ENCODE measurements around the gene CABYR. TPM values are rescaled to one million over a fixed set of nuclear protein-coding genes. Genes with fewer than 3 reads are reported as not detected.
A peak's percentile ranks its signal among the peaks of the same experiment; 100 is the strongest.
"Not testable (repeated sequence)": the region's sequence is repeated elsewhere in the genome, so short reads cannot be mapped to it uniquely, and the experiment has no call there.

Gene CABYR
- total RNA-seq, 1 donor from 2014 or later = 3.0 TPM

DNA sequence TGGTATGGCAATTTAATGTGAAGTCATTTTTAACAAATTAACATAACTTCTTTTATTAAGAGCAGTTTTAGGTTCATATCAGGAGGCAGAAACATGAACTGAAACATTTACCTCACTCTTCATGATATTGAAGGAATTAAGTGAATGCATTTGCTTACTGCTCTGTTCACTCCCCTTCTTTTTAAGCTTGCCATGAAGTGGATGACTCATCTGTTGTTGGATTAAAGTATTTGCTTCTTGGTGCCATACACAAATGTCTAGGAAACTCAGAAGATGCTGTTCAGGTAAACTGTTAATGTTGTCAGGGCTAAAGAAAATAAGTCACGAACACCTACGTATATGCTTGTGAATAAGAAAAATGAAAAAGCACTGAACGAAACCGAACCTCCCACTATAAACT is 10.2 kb upstream of the CABYR start:
- DNase-seq (ENCODE audit: low spot score) = no peak

DNA sequence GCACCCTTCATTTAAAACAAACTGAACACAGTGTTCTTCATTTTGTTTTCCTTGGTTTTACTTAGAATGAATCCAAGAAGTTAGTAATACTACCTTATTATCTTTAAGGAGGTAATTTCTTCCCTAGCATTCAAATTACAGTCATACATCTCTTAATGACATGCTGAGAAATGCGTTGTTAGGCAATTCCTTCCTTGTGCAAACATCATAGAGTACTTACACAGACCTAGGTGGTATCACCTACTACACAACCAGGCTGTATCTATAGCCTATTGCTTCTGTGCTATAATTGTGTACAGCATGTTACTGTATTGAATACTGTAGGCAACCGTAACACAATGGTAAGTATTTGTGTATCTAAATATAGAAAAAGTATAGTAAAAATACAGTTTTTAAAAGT is 8.4 kb upstream of the CABYR start:
- no peak for DNase-seq (ENCODE audit: low spot score)

DNA sequence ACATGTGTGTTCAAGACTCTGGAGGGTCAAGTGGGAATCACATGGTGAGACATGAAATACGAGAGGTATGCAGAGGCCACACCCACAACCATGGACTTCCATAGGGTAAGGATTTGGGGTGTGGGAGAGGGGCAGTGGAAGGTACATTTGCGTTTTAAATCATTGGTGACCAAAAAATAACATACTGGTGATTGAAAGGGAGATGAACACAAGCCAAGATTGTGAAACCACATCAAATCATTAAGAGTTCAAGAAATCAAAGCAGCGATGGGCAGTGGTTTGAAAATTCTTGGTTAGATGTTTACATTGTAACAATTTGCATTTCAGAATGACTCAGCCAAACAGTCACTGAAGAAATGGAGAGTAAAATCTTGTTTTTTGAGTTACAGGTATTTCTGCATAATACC is 1.9 kb upstream of the CABYR start:
- DNase-seq (ENCODE audit: low spot score) = no peak

DNA sequence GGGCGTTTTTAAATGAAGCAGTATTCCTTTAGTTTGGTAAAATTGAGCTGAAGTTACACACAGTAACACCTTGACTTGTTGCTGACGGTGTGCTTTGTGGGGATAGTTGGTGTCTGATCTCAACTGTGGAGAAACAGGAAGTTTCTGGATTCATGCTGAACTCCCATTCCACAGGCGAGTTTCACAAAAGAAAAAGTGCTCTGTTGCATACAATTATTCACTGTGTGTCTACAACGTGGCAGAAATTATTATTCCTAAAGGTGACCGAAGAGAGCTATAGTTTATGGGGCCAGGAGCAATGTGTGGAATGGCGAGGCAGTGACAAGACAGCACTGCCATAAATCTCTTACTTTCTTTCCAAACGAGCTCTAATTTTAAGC is 463 bp upstream of the CABYR start:
- no peak for DNase-seq (ENCODE audit: low spot score)

DNA sequence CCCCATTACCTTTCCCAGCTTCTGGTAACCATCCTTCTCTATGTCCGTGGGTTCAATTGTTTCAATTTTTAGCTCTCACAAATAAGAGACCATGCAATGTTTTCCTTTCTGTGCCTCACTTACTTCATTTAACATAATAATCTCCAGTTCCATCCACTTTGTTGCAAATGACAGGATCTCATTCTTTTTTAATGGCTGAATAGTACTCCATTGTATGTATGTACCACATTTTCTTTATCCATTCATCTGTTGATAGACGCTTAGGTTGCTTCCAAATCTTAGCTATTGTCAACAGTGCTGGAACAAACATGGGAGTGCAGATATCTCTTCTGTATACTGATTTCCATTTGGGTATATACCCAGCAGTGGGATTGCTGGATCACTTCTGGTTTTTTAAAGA is 1.8 kb downstream of the CABYR start:
- no peak for DNase-seq (ENCODE audit: low spot score)

DNA sequence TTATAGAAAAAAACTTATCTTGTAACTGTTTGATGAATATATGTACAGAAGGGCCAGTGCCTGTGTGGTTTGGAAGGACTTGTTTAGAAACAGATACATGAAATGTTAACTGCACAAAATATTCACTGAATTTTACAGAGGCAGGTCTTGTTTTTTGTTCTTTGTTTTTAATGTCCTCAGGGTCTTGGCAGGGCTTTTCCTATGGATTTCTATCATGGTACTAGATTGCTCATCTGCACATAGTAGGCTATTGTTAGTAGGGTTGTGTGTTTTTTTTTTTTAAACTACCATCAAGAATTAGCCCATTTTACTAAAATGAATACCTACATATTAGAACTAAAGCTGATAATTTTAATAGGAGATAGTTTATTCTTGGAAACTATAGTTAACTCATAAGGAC is 3.5 kb downstream of the CABYR start:
- DNase-seq (ENCODE audit: low spot score) = no peak

DNA sequence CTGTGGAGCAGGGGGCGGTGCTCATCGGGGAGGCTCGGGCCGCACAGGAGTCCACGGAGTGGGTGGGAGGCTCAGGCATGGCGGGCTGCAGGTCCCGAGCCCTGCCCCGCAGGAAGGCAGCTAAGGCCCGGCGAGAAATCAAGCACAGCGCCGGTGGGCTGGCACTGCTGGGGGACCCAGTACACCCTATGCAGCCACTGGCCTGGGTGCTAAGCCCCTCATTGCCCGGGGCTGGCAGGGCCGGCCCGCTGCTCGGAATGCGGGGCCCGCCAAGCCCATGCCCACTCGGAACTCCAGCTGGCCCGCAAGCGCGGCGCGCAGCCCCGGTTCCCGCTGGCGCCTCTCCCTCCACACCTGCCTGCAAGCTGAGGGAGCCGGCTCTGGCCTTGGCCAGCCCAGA is 10.7 kb downstream of the CABYR start:
- not testable (repeated sequence) for DNase-seq (ENCODE audit: low spot score)

DNA sequence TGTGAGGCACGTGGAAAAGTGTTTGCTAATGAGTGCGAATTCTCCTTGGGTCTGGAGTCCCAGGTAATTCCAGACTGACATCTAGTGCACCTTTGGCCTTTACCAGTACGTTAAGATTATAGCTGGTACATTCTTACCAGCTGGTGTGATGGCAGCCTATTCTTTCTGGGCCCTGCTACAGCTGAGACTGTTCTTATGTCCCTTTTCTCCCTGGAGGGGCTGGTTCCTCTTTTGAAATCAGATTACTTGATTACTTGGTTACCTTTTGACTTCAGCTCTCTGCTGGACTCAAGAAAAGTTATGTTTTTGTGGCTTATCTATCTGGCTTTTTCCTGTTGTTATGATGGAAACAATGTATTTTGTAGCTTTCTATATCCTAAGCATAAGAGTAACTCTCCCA is 14.5 kb downstream of the CABYR start:
- DNase-seq (ENCODE audit: low spot score) = no peak

DNA sequence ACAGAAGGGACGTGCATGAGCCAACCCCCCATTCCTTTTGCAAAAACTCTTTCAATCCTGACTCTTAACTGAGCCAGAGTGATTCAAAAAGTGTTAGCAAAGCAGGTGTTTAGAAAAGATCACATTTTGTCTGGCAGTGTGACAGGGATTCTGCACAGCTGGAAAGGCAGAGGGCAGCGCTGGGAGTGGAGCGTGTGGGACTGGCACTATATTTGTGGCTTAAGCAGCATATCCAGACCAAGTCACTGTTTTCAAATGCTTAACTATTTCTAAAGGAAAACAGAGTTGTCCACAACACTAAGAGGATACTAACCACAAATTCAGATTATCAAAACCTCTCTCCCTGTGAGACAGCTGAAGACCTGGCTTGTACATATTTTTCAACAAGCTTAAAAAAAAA is 19.0 kb downstream of the CABYR start:
- no peak for DNase-seq (ENCODE audit: low spot score)

DNA sequence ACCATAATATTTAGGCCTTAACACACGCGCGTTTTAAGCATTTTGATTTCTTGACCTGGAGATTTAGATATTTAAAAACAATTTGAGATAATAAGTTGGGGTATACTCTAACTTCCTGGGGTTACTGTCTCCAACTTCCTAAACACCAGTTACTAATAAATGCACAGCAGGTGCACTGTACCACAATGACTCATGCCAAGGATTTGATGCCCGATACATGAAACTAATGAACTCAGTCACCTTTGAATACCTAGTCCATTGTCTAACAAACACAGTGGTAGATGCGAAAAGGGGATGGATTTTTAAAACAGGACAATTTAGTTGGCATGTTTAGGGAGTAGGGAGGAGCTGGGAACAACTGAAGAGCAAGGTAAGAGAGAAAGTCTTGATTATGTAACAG is 21.2 kb downstream of the CABYR start:
- no peak for DNase-seq (ENCODE audit: low spot score)

DNA sequence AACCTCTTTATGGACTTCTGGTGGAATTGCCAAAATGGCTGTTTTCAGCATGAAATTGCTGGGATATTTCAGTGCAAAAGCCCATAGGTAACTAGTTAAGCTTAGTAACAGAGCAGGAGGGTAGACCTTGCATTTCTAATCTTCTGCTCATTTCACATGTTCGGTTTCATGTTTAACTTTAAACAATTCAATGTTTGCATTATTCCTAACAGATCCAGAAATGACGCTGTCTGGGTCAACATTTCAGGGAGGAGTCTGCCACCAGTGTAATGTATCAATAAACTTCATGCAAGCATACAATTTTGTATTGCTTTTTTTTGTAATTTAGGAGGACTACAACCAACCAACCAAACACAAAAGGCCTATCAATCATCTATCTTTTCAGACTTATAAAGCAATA is 22.4 kb downstream of the CABYR start:
- no peak for DNase-seq (ENCODE audit: low spot score)

DNA sequence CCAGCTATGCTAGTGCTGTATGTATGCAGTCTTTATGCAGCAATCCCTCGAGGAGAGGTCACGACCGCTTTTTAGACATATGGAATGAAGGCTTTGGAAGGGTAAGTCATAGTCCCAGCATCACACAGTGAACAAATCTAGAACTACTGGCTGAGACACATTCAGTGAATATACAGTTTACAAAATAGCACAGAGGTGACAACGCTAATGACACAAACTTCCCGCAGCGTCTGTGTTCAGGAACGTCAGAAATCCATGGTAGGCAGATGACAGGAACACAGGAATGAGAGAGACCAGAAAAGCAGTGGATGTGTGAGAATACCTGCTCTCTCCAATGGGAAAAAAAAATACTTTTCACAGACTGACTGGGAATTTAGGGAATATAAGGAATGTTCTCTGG is 29.6 kb downstream of the CABYR start:
- DNase-seq (ENCODE audit: low spot score) = no peak

DNA sequence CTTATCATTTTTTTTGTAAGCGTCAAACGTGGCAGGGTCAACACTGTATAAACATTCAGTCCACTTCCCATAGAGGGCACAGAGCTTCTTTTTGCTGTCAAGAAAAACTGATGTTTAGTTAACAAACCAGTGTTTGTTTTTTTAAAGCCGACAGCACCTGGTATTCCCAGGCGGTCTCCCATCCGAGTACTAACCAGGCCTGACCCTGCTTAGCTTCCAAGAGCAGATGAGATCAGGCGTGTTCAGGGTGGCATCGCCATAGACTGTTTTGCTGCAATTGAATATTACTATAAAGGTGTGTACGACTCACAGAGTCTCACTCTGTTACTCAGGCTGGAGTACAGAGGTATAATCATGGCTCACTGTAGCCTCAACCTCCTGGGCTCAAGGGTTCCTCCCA is 31.5 kb downstream of the CABYR start:
- DNase-seq (ENCODE audit: low spot score) = no peak

DNA sequence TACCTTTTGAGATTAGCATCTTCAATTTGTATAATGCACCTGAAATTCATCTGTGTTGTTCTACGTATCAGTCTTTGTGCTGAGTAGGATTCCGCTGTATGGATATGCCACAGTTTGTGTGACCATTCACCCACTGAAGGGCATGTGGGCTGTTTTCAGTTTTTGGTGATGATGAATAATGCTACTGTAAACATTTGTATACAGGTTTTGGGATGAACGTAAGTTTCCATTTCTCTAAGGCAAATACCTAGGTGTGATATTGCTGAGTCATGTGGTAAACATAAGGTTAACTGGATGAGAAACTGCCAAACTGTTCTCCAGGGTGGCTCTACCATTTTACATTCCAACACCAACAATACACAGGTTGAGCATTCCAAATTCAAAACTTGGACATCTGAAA is 35.1 kb downstream of the CABYR start:
- DNase-seq (ENCODE audit: low spot score) = no peak

DNA sequence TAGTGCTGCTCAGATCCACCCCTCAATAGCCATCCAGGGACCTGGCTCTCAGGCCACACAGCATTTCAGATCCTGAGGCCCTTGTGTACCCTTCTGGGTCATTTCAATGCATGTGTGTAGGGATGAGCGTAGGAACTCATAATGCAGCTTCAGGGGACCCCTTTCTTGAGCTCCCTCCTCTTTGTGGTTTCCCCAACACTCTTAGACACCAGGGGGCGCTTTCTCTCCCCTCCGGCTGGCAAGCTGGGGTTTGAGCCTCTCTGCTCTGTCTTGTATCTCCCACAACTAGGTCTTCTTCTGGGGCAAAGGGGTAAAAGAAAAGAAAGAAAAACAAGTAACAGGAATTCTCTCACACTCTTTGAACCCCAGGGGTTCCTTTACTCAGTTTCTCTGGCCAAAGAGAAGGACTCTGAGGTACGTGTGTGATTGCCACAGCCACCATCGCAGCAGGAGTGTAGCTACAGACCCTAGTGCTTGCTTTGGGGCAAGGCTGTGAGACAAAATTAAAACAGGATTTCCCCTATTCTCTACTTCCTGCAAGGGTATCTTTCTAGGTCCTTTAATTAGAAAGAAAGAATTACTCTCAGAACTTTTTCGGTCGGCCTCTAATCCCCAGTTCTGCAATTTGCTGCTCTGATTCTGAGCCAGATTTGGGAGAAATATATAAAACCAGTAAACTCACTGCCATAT is 38.0 kb downstream of the CABYR start:
- peak; percentile 44 for DNase-seq (ENCODE audit: low spot score)

DNA sequence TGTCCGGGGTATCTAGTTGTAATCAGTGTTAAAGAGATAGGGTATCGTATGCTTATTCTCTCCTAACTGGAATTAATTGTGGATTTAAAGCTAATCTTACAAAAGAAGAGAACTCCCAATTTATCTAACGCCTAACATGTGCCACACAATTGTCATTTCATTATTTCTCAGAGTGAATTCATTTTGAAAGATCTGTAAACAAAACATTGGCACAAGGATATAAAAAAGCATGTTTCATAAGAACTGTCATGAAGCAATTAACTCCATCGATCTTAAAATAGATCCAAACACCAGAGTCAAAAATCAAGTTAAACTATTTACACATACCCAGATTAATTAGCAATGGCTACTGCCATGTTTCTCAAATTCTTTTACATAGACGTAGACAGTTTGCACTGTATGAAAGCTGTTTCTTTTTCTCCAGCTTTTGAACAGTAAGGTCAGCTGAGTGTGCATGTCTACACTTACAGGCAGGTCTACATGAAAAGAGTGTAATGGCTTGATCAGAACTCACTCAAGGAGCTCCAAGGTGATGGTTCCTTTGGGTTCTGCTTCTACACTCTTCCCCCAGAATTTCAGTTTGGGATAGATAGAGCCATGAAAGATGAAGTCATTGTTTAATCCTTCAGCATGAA is 38.8 kb downstream of the CABYR start:
- DNase-seq (ENCODE audit: low spot score) = no peak

DNA sequence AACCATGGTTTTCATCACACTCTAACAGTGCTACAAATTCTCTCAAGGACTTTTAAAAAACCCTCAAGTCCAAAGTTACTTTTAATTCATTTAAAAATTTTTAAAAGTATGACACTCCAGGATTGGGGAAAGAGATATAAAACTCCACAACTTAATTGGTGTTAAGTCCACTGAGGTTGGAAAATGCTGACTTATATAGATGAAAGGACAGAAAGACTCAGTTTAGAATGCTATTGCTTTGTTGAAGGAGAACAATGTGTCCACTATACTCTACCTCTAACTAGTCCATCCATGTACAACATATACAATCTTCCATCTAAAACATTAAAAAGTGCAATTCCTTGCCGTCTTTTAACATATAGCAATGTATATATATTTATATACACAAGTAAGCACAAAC is 41.2 kb downstream of the CABYR start:
- DNase-seq (ENCODE audit: low spot score) = no peak

DNA sequence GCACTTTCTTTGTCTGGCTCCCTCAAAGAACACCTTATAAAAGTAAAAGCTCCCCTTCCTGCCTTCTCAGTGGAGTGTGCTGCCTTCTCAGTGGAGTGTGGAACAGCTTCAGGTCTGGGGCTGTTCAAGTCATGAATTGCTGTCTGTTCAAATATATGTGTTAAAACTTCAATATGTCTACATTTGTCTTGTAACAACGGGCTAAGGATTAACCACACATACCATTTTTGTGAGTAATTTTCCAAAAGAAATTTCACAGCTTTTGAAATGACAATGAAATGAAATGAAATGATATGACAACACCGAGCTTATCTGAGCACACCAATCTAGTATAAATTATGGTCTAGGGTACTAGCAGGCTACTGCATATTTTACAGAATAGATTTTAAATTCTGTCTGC is 42.9 kb downstream of the CABYR start:
- no peak for DNase-seq (ENCODE audit: low spot score)

DNA sequence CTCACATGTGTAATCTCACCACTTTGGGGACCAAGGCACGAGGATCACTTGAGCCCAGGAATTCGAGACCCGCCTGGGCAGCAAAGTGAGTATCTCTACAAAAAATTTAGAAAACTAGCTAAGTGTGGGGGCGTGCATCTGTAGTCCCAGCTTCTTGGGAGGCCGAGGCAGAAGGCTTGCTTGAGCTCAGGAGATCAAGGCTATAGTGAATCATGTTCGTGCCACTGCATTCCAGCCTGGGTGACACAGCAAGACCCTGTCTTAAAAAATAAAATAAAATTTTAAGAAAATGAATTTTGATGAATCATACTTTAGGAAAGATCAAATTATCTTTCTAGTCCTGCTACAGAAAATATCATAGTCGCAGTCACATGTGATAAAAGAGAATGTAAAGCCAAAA is 46.9 kb downstream of the CABYR start:
- no peak for DNase-seq (ENCODE audit: low spot score)

DNA sequence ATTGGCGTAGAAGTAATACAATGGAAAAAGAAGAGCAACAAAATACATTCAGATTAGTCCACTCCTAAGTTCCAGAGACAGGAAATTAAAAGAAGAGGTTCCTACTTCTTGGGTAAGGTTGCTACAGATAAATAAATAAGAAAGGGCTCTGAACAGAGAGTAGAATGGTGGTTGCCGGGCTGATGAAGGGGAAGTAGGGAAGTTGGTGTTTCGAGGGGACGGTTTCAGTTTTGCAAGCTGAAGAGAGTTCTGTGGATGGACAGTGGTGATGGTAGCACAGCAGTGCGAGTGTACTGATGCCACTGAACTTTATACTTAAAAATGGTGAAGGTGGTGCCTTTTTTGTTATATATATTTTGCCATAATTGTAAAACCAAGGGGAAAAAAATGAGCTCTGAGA is 48.2 kb downstream of the CABYR start:
- no peak for DNase-seq (ENCODE audit: low spot score)

DNA sequence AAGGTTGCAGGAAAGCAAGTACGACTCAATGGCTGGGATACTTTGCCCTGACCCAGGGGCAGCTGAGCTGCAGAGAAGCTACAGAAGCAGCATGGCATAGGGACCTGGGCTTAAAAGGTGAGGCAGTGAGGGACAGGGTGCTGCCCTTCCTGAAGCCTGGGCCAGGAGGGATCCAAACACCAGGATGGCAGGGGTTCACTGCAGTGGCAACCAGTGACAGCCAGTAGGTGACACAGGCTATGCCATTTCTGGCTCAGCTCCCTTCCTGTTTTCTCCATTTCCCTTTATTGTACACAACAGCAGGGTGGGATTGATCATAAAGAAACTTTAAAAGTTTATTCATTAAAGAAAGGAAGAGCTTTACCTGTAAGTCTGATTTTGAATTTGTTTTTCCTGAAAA is 48.8 kb downstream of the CABYR start:
- DNase-seq (ENCODE audit: low spot score) = no peak

DNA sequence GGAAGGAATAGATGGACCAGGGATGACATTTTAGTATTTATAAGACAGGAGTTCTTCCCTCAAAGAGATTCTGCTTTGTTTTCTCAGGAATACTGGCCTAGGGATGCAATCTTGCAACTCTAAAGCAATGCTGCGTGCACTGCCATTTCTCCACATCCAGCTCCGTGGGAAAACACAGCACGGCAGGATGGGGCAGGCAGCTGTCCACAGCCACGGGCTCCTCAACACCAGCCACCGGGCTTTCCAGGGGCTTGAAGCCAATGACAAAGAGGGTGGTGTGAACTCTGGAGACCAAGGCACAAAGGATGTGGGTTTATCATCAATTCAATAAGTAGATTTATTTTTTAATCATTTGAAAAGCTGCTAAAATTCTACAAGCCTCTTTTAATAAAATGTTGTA is 49.3 kb downstream of the CABYR start:
- DNase-seq (ENCODE audit: low spot score) = no peak

DNA sequence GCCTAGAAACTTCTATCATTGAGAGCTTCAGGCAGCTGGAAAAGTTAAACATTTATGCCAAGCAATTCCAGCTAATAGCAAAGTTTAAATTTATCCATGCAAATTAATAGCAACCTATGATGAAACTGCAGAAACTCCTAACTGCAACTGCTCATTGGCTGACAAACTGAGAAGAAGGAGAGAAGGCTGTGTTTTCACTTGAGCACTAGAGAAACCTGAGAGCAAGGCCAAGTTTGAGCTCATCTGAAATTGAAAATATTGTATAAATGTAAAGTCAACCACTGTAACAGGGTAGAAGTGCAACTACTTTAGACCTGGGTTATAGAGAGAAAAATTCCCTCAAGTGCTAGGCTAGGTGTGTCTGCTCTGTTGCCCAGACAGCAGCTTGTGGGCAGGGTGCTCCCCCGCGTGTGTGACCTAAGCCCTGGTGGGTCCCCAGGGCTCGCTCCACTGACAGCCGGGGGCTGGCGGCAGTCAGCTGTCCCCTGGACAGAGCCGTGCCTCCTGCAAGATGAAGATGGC is 50.2 kb downstream of the CABYR start:
- DNase-seq (ENCODE audit: low spot score) = no peak
